Cortex of kidney (tissue), 1 donor: Measurements from ENCODE around the gene TCHP.

Experiments used
- DNase-seq: peaks from one replicate; lab custom pipeline; 2025; lab: John Stamatoyannopoulos, UW

Gene TCHP

DNA sequence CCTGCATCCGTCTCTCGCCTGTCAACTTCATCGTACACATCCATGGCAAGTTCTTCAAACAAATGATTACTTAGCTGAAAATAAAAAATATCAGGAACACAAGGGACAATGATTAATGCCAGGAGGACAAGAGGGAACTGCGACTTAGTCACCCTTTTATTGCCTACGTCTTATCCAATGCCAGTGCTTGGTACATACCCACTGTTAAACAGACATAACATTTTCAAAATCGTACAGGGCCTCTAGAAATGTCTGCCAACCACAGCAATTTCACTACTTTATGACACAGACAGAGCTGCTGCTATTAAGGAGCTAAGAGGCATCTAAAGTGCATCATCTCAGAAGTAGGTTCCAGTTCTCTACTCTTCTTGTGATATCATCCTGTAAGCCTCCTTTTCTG is 61.5 kb downstream of the TCHP start:
- no peak for DNase-seq

- DNase-seq: no peak
These were observed 62.3 kb downstream of the TCHP start for GRCh38 chr12:109962398-109962797.

- DNase-seq: no peak
These were observed 63.3 kb downstream of the TCHP start for GRCh38 chr12:109963330-109963729.

GRCh38 chr12:109963743-109964429 is 63.8 kb downstream of the TCHP start:
- no peak for DNase-seq

DNA sequence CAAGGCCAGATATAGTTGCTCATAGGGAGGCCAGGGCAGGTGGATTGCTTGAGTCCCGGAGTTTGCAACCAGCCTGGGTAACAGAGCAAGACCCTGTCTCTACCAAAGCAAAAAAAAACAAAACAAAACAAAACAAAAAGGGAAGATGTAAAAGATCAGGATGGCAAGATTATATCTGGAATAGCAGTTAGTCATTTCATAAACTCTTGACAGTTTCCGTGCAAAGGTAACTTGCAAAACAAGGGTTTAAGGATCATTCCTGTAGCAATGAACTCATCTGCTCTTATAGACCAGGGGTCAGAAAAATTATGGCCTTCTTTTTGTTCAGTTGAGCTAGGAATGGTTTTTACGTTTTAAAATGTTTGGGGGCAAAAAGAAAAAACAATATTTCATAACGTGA is 66.5 kb downstream of the TCHP start:
- DNase-seq: no peak

GRCh38 chr12:109967383-109968031 is 67.4 kb downstream of the TCHP start:
- no peak for DNase-seq
